LNCaP clone FGC (cell line): ENCODE results near the gene LRP6.

ENCODE experiments used
- DNase-seq: peaks from one replicate; pipeline ENCODE4 v3.0.0-alpha.2; 2011; ENCODE audit warnings: low read depth
- H3K4me3 ChIP-seq: 2 replicates; pipeline ENCODE4 v1.5.1; 2011; ENCODE audit warnings: mild to moderate bottlenecking, low read depth, low read length, control low read depth
- CTCF ChIP-seq: IDR thresholded peaks from 2 replicates; pipeline ENCODE4 v1.5.1; 2012; ENCODE audit warnings: mild to moderate bottlenecking; ENCODE audit not compliant: control insufficient read depth, insufficient read depth; ENCODE audit errors: extremely low read depth

LRP6 gene

DNA sequence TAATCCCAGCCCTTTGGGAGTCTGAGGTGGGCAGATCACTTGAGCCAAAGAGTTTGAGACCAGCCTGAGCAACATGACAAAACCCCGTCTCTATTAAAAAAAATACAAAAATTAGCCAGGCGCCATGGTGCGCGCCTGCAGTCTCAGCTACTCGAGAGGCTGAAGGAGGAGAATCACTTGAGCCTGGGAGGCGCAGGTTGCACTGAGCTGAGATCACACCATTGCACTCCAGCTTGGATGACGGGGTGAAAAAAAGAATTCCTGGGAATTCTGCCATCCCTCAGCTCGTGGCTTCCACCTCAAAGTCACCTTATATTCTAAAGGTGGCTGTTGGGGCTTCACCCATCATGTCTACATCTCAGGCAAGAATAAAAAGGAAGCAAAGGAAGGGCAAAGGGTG, 183.2 kb downstream of the LRP6 start:
- no peak for TF ChIP-seq CTCF
- no peak for DNase-seq

GRCh38 chr12:12081836-12082497, 184.9 kb downstream of the LRP6 start:
- no peak overlapping the region for H3K4me3 ChIP-seq
- DNase-seq, result no peak
- TF ChIP-seq CTCF, result peak; percentile 57

More for the DNA sequence above, 183.2 kb downstream of the LRP6 start:
- H3K4me3 ChIP-seq, result no peak overlapping the region

- DNase-seq, result no peak
- H3K4me3 ChIP-seq, result no peak overlapping the region
- TF ChIP-seq CTCF, result no peak
Observed at GRCh38 chr12:12079291-12079690, 187.6 kb downstream of the LRP6 start.

DNA sequence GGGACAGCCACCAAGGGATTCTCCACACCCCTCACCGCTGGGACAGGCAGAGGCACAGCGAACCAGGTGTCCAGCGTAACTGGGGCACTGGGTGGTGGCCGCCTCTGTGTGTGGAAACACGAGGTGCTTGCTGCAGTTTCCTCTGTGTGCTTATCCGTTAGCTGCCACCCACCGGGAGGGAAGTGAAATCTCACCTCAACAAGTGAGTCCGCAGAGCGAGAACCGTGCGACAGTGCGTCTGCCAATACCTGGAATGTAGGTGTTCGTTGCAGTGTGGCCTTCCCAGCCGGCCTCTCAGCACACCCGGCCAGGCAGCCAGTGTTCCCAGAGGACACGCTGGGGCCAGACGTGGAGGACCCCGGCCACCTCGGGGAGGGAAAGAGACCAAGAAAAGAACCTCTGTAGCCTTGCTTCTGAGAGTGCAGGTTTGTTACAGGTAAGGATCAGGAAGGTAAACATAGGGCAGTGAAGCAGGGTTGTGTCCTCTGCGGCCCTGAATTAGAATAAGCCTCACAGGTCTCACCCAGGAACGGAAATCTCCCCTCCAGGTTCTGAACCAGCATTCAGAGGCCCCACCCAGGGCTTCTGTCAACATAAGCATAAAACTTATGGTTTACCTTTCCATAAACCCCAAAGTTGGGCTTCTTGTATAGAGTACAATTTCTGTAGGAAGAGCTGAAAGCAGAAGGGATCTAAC, 194.6 kb downstream of the LRP6 start:
- H3K4me3 ChIP-seq, result no peak overlapping the region

GRCh38 chr12:12070674-12071656, 195.9 kb downstream of the LRP6 start, which contains the start of gene BCL2L14:
BCL2L14 (plus strand) TSS chr12:12070939; CDS start chr12:12079306, 8,367 bp downstream.
- TF ChIP-seq CTCF, result peak; percentile 44
- DNase-seq, result peak; percentile 67
- peak within 1 kb of the TSS; percentile 9; the same call in 1 of the 2 replicates for H3K4me3 ChIP-seq

More for the DNA sequence above, 194.6 kb downstream of the LRP6 start:
- TF ChIP-seq CTCF, result no peak
- DNase-seq, result no peak

- no peak for TF ChIP-seq CTCF
- no peak overlapping the region; the same call in 1 of the 2 replicates for H3K4me3 ChIP-seq
- no peak for DNase-seq
Observed at GRCh38 chr12:12069821-12070548, 196.9 kb downstream of the LRP6 start.
